GM18505 (cell line): Measurements from ENCODE around the gene NKPD1.

Experiments used
- ATAC-seq: cut with Tn5 transposase; IDR thresholded peaks from one replicate; pipeline ENCODE4 v1.9.1; 2021; ENCODE audit not compliant: unreplicated experiment
- POLR2A ChIP-seq: IDR thresholded peaks from 4 replicates; pipeline ENCODE4 v1.6.1; 2011; ENCODE audit warnings: borderline replicate concordance; ENCODE audit not compliant: insufficient read depth, insufficient read length; ENCODE audit errors: extremely low read depth

NKPD1 gene

GRCh38 chr19:45160870-45161737, at the start of gene NKPD1:
TSS of gene NKPD1 (minus strand) at chr19:45160982. CDS start at chr19:45160150, 832 bp downstream.
- no peak for ATAC-seq

GRCh38 chr19:45206328-45206727, 45.5 kb upstream of the NKPD1 start:
- no peak for TF ChIP-seq POLR2A
- no peak for ATAC-seq

More at GRCh38 chr19:45160870-45161737, at the start of gene NKPD1:
- TF ChIP-seq POLR2A: no peak

- TF ChIP-seq POLR2A: no peak
- no peak for ATAC-seq
These were observed 45.0 kb upstream of the NKPD1 start for GRCh38 chr19:45205810-45206209.

GRCh38 chr19:45202637-45203036, 41.9 kb upstream of the NKPD1 start:
- no peak for ATAC-seq
- TF ChIP-seq POLR2A: no peak

GRCh38 chr19:45200568-45200967, 39.8 kb upstream of the NKPD1 start:
- no peak for ATAC-seq
- TF ChIP-seq POLR2A: no peak

- no peak for TF ChIP-seq POLR2A
- ATAC-seq: no peak
These were observed 35.0 kb upstream of the NKPD1 start for GRCh38 chr19:45195764-45196163.

GRCh38 chr19:45191375-45191774, 30.6 kb upstream of the NKPD1 start:
- ATAC-seq: no peak
- no peak for TF ChIP-seq POLR2A

- ATAC-seq: no peak
- TF ChIP-seq POLR2A: no peak
These were observed 29.2 kb upstream of the NKPD1 start for GRCh38 chr19:45189971-45190370.

GRCh38 chr19:45187421-45188100, 26.8 kb upstream of the NKPD1 start:
- no peak for ATAC-seq
- no peak for TF ChIP-seq POLR2A

GRCh38 chr19:45186509-45187334, 25.9 kb upstream of the NKPD1 start:
- TF ChIP-seq POLR2A: no peak
- no peak for ATAC-seq

GRCh38 chr19:45184115-45184514, 23.3 kb upstream of the NKPD1 start:
- TF ChIP-seq POLR2A: no peak
- ATAC-seq: no peak

GRCh38 chr19:45182758-45183157, 22.0 kb upstream of the NKPD1 start:
- no peak for TF ChIP-seq POLR2A
- ATAC-seq: no peak

GRCh38 chr19:45180936-45181335, 20.2 kb upstream of the NKPD1 start:
- no peak for ATAC-seq
- no peak for TF ChIP-seq POLR2A
